Bladder microvascular endothelial cell (primary cell): ENCODE data around the gene MYCBP. TPM values are rescaled to one million over a fixed set of nuclear protein-coding genes. Genes with fewer than 3 reads are reported as not detected.

ENCODE experiments used
- total RNA-seq: library from RNA; depleted of rRNA; stranded (reverse); fragments of >200 nt; gene quantifications from 2 replicates; pipeline ENCODE4 v1.2.3, GENCODE V29; 2014

MYCBP gene
- 6.3 and 9.8 TPM in 2 replicates for total RNA-seq

GRCh38 chr1:38873027-38873969, at the start of gene MYCBP:
MYCBP (minus strand) TSS chr1:38873348; CDS start chr1:38873305, 43 bp downstream.

GRCh38 chr1:38881487-38881886, 8.3 kb upstream of the MYCBP start, which contains the start of gene GJA9:
GJA9 (minus strand) TSS chr1:38881587; CDS start chr1:38876098, 5,489 bp downstream.

GRCh38 chr1:38859561-38860453, 13.3 kb downstream of the MYCBP start, which contains the start of gene RRAGC:
RRAGC (minus strand) TSS chr1:38859772; CDS start chr1:38859646, 126 bp downstream.

Other genes with a start within 250 kb of the MYCBP start
- 16.2 and 25.9 TPM in 2 replicates for gene RRAGC, start 13.6 kb downstream of the MYCBP start, total RNA-seq
- gene GJA9, start 8.2 kb upstream of the MYCBP start, total RNA-seq = not detected in 2 replicates
- gene RHBDL2, start 68.5 kb upstream of the MYCBP start, total RNA-seq = 0.16 and 0.63 TPM in 2 replicates
- 22.5 and 28.8 TPM in 2 replicates for gene AKIRIN1, start 117.9 kb upstream of the MYCBP start, total RNA-seq
- 464 and 579 TPM in 2 replicates for gene NDUFS5, start 153.0 kb upstream of the MYCBP start, total RNA-seq